RKO (cell line): Measurements from ENCODE around the gene RAB1A.
A peak's percentile ranks its signal among the peaks of the same experiment; 100 is the strongest.
"Not testable (repeated sequence)": the region's sequence is repeated elsewhere in the genome, so short reads cannot be mapped to it uniquely, and the experiment has no call there.

ENCODE experiments used
- DNase-seq: peaks from one replicate; pipeline ENCODE4 v3.0.0-alpha.2; 2016; ENCODE audit warnings: low spot score

The RAB1A gene

GRCh38 chr2:65134158-65134557 is 4.3 kb upstream of the RAB1A start:
- DNase-seq, result no peak

GRCh38 chr2:65133626-65134025 is 3.7 kb upstream of the RAB1A start:
- DNase-seq, result no peak

- DNase-seq, result not testable (repeated sequence)
These were observed 3.0 kb upstream of the RAB1A start for GRCh38 chr2:65132930-65133329.

GRCh38 chr2:65130664-65131175 is 814 bp upstream of the RAB1A start:
- no peak for DNase-seq

- peak; percentile 19 for DNase-seq
These were observed 550 bp downstream of the RAB1A start for GRCh38 chr2:65129286-65129825.

GRCh38 chr2:65128297-65129190 is 1.4 kb downstream of the RAB1A start:
- DNase-seq, result peak; percentile 49

- not testable (repeated sequence) for DNase-seq
These were observed 4.4 kb downstream of the RAB1A start for GRCh38 chr2:65125457-65125856.

GRCh38 chr2:65122313-65122712 is 7.6 kb downstream of the RAB1A start:
- DNase-seq, result no peak

- DNase-seq, result no peak
These were observed 8.8 kb downstream of the RAB1A start for GRCh38 chr2:65120990-65121693.

GRCh38 chr2:65116645-65117044 is 13.3 kb downstream of the RAB1A start:
- DNase-seq, result no peak

GRCh38 chr2:65114921-65115320 is 15.0 kb downstream of the RAB1A start:
- no peak for DNase-seq

- no peak for DNase-seq
These were observed 16.1 kb downstream of the RAB1A start for GRCh38 chr2:65113816-65114215.

- no peak for DNase-seq
These were observed 16.7 kb downstream of the RAB1A start for GRCh38 chr2:65113229-65113628.

GRCh38 chr2:65112633-65113032 is 17.3 kb downstream of the RAB1A start:
- no peak for DNase-seq

GRCh38 chr2:65108780-65109179 is 21.1 kb downstream of the RAB1A start:
- DNase-seq, result no peak

GRCh38 chr2:65107530-65107929 is 22.4 kb downstream of the RAB1A start:
- DNase-seq, result no peak

GRCh38 chr2:65103013-65103715 is 26.7 kb downstream of the RAB1A start:
- no peak for DNase-seq

GRCh38 chr2:65101071-65101470 is 28.8 kb downstream of the RAB1A start:
- no peak for DNase-seq

GRCh38 chr2:65098741-65099140 is 31.2 kb downstream of the RAB1A start:
- no peak for DNase-seq

GRCh38 chr2:65097844-65098243 is 32.1 kb downstream of the RAB1A start:
- DNase-seq, result no peak

- no peak for DNase-seq
These were observed 33.0 kb downstream of the RAB1A start for GRCh38 chr2:65096948-65097347.

- no peak for DNase-seq
These were observed 36.7 kb downstream of the RAB1A start for GRCh38 chr2:65093211-65093610.
